Body of pancreas (tissue), 4 donors: ENCODE data around the gene VPS13C. TPM values are rescaled to one million over a fixed set of nuclear protein-coding genes. Genes with fewer than 3 reads are reported as not detected.

ENCODE experiments used
- ATAC-seq: fragments of 150-250 bp; one replicate; pipeline ENCODE4 v1.9.1; 2016
- DNase-seq, 4 donors: peaks; one replicate each; pipeline ENCODE4 v3.0.0-alpha.2; 2019
- H3K27ac ChIP-seq, 4 donors: fragments of 200-600 bp; sonication (generic); 1 replicate in 3 of 4; 2 replicates in 1 of 4; pipeline versions ENCODE4 v1.5.1 to v1.6.1; 2016 to 2019; ENCODE audit warnings: mild to moderate bottlenecking in 1 of 4, mixed read lengths in 1 of 4, moderate library complexity in 1 of 4
- H3K27me3 ChIP-seq, 2 donors: fragments of 200-600 bp; sonication (generic); one replicate each; pipeline ENCODE4 v1.6.0; 2016; ENCODE audit warnings: mild to moderate bottlenecking in 1 of 2
- H3K36me3 ChIP-seq, 2 donors: fragments of 200-600 bp; sonication (generic); replicated peaks in 1 of 2; 2 replicates each; pipeline ENCODE4 v1.5.1; 2016; ENCODE audit warnings: low read depth in 2 of 2; ENCODE audit not compliant: insufficient read depth in 1 of 2
- H3K4me1 ChIP-seq: fragments of 200-600 bp; sonication (generic); one replicate; pipeline ENCODE4 v1.6.0; 2016
- H3K4me3 ChIP-seq, 2 donors: fragments of 200-600 bp; sonication (generic); 1 replicate in 1 of 2; 2 replicates in 1 of 2; pipeline ENCODE4 v1.5.1; 2016 to 2019
- H3K9me3 ChIP-seq, 3 donors: fragments of 200-600 bp; sonication (generic); 1 replicate in 2 of 3; 2 replicates in 1 of 3; pipeline ENCODE4 v1.5.1; 2016
- POLR2A ChIP-seq, 3 donors: fragments of 450-650 bp; IDR thresholded peaks; one replicate each; pipeline ENCODE4 v1.6.1; 2016; ENCODE audit warnings: antibody characterized with exemption in 3 of 3, mild to moderate bottlenecking in 2 of 3
- WGBS, 2 donors: methylation state at CpG; one replicate each; pipeline ENCODE4 v1.1.5; 2017; 5-methylcytosine and 5-hydroxymethylcytosine counted together
- intact Hi-C: fragments of 100-400 bp; cut with DNase I; formaldehyde crosslinking; loops from one replicate; pipeline ENCODE4 v1.15.1; 2023
- total RNA-seq, 2 donors: library from RNA; depleted of rRNA; stranded (reverse); fragments of >200 nt; gene quantifications; one replicate each; pipeline ENCODE4 v1.1.0, GENCODE V29; 2016
- TF ChIP-seq, protein P1 (sequence below), 7 experiments: fragments of 450-650 bp in 4 of 7; fragments of 200-600 bp in 3 of 7; sonication (generic) in 3 of 7; IDR thresholded peaks; one replicate each; pipeline ENCODE4 v1.5.1; 2016 to 2019; ENCODE audit warnings: antibody characterized with exemption in 7 of 7

Gene VPS13C
- total RNA-seq, 2 donors from 2014 or later = 67.2 to 68.6 TPM

- Histone ChIP-seq H3K36me3 (peaks cover 0 to 5% of the 10 kb centered on the region in 2 donors), H3K27me3 (no peaks in the 10 kb centered on the region), H3K9me3 (no peaks in the 10 kb centered on the region), H3K27ac (no peak overlapping the region), H3K4me1 (no peaks in the 10 kb centered on the region), H3K4me3 (no peak overlapping the region)
- 75 to 84% methylated on average over 8 of the region's 8 CpGs for WGBS, 2 donors
- intact Hi-C loops = no loop called here
- no peak for DNase-seq
- TF ChIP-seq, protein P1, sequence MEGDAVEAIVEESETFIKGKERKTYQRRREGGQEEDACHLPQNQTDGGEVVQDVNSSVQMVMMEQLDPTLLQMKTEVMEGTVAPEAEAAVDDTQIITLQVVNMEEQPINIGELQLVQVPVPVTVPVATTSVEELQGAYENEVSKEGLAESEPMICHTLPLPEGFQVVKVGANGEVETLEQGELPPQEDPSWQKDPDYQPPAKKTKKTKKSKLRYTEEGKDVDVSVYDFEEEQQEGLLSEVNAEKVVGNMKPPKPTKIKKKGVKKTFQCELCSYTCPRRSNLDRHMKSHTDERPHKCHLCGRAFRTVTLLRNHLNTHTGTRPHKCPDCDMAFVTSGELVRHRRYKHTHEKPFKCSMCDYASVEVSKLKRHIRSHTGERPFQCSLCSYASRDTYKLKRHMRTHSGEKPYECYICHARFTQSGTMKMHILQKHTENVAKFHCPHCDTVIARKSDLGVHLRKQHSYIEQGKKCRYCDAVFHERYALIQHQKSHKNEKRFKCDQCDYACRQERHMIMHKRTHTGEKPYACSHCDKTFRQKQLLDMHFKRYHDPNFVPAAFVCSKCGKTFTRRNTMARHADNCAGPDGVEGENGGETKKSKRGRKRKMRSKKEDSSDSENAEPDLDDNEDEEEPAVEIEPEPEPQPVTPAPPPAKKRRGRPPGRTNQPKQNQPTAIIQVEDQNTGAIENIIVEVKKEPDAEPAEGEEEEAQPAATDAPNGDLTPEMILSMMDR (IDR thresholded peaks at IDR 0.05) = no peak
- TF ChIP-seq POLR2A (IDR thresholded peaks at IDR 0.05) = no peak
- ATAC-seq = no peak
These were observed 202.9 kb downstream of the VPS13C start for GRCh38 chr15:61857169-61857829.

- H3K27me3 ChIP-seq = no peaks in the 10 kb centered on the region
- H3K4me1 ChIP-seq = no peaks in the 10 kb centered on the region
- H3K36me3 ChIP-seq = peaks cover 0 to 5% of the 10 kb centered on the region in 2 donors
- TF ChIP-seq POLR2A (IDR thresholded peaks at IDR 0.05) = no peak
- TF ChIP-seq, protein P1 (IDR thresholded peaks at IDR 0.05) = no peak
- WGBS, 2 donors = 74 to 94% methylated on average over 1 of the region's 1 CpG
- H3K9me3 ChIP-seq = no peaks in the 10 kb centered on the region
- ATAC-seq = no peak
- H3K4me3 ChIP-seq = no peak overlapping the region
- H3K27ac ChIP-seq = no peak overlapping the region
- DNase-seq = no peak
- intact Hi-C loops = no loop called here
These were observed 204.0 kb downstream of the VPS13C start for GRCh38 chr15:61856295-61856694.

DNA sequence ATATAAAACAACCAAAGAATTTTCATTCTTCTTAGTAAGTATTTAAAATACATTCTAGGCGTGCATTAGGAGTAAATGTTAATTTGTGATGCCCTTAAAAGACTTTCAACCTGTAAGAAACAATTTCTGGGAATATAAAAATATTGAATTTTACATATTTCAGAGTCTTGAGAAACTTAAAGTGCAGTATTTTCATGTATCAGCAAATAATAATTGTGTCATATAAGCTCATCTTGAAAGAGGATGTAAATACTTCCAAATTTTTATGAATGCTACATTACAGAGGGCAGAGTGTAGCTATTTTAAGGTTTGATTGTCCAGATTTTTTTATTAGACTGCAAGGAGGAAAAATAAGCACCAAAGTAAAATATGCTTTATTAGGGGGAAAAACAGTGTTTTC lies 207.1 kb downstream of the VPS13C start:
- TF ChIP-seq, protein P1 (IDR thresholded peaks at IDR 0.05) = no peak
- TF ChIP-seq POLR2A (IDR thresholded peaks at IDR 0.05) = no peak
- Histone ChIP-seq H3K27me3 (no peaks in the 10 kb centered on the region), H3K36me3 (peaks cover 0 to 5% of the 10 kb centered on the region in 2 donors), H3K9me3 (no peaks in the 10 kb centered on the region), H3K4me3 (no peak overlapping the region), H3K4me1 (no peaks in the 10 kb centered on the region), H3K27ac (no peak overlapping the region)
- intact Hi-C loops = no loop called here
- DNase-seq = no peak
- 95 to 97% methylated on average over 1 of the region's 1 CpG for WGBS, 2 donors
- no peak for ATAC-seq

GRCh38 chr15:61851955-61852354 lies 208.3 kb downstream of the VPS13C start:
- no peak for ATAC-seq
- no peak overlapping the region for H3K4me3 ChIP-seq
- H3K27ac ChIP-seq = no peak overlapping the region
- WGBS, 2 donors = 86 to 88% methylated on average over 4 of the region's 4 CpGs
- TF ChIP-seq, protein P1 (IDR thresholded peaks at IDR 0.05) = no peak
- TF ChIP-seq POLR2A (IDR thresholded peaks at IDR 0.05) = no peak
- no peaks in the 10 kb centered on the region for H3K4me1 ChIP-seq
- H3K27me3 ChIP-seq = no peaks in the 10 kb centered on the region
- no peaks in the 10 kb centered on the region for H3K9me3 ChIP-seq
- H3K36me3 ChIP-seq = peaks cover 0 to 5% of the 10 kb centered on the region in 2 donors
- no peak for DNase-seq
- intact Hi-C loops = no loop called here

GRCh38 chr15:61849447-61849846 lies 210.8 kb downstream of the VPS13C start:
- Histone ChIP-seq H3K36me3 (peaks cover 0 to 4% of the 10 kb centered on the region in 2 donors), H3K4me1 (no peaks in the 10 kb centered on the region), H3K27me3 (no peaks in the 10 kb centered on the region), H3K9me3 (no peaks in the 10 kb centered on the region), H3K27ac (no peak overlapping the region), H3K4me3 (no peak overlapping the region)
- 95 to 100% methylated on average over 1 of the region's 1 CpG for WGBS, 2 donors
- no peak for DNase-seq
- no peak for ATAC-seq
- TF ChIP-seq POLR2A (IDR thresholded peaks at IDR 0.05) = no peak
- TF ChIP-seq, protein P1 (IDR thresholded peaks at IDR 0.05) = no peak
- intact Hi-C loops = no loop called here
